Epithelial cell of esophagus (primary cell): Measurements from ENCODE around the gene IL1A.
A peak's percentile ranks its signal among the peaks of the same experiment; 100 is the strongest.

Source experiments
- DNase-seq: peaks from one replicate; pipeline ENCODE4 v3.0.0; 2010; ENCODE audit warnings: low read depth
- H3K4me3 ChIP-seq: 2 replicates; pipeline ENCODE4 v1.5.1; 2011; ENCODE audit warnings: mild to moderate bottlenecking, low read length, control low read depth
- TF ChIP-seq, protein P1 (sequence below): IDR thresholded peaks from 2 replicates; pipeline ENCODE4 v1.5.1; 2011; ENCODE audit warnings: low read depth, mild to moderate bottlenecking, low read length, control low read depth, inconsistent platforms; ENCODE audit not compliant: insufficient read depth; ENCODE audit errors: missing control alignments

Gene IL1A

DNA sequence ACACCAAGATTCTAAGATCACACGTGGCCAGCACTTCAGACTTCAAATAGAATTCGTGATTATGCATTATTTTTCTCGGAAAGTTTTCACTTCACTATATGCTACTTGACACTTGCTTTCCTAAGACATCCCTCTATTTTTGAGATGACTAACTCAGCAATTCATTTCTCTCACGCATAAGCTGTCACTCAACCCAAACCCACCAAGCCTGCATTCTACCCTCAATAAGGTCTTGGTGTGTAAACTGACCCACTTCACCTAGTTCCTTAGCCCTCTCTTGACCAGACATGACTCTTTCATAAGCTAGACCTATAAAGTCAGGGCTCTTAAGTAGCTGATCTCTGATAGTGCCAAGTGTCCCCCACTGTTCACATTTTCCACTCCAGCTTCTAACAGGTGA lies 31.6 kb downstream of the IL1A start:
- TF ChIP-seq, protein P1, sequence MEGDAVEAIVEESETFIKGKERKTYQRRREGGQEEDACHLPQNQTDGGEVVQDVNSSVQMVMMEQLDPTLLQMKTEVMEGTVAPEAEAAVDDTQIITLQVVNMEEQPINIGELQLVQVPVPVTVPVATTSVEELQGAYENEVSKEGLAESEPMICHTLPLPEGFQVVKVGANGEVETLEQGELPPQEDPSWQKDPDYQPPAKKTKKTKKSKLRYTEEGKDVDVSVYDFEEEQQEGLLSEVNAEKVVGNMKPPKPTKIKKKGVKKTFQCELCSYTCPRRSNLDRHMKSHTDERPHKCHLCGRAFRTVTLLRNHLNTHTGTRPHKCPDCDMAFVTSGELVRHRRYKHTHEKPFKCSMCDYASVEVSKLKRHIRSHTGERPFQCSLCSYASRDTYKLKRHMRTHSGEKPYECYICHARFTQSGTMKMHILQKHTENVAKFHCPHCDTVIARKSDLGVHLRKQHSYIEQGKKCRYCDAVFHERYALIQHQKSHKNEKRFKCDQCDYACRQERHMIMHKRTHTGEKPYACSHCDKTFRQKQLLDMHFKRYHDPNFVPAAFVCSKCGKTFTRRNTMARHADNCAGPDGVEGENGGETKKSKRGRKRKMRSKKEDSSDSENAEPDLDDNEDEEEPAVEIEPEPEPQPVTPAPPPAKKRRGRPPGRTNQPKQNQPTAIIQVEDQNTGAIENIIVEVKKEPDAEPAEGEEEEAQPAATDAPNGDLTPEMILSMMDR: no peak
- no peak for DNase-seq

GRCh38 chr2:112751451-112752197 lies 32.7 kb downstream of the IL1A start:
- H3K4me3 ChIP-seq: no peak overlapping the region
- DNase-seq: no peak
- TF ChIP-seq, protein P1: no peak

More for the DNA sequence above, 31.6 kb downstream of the IL1A start:
- no peak overlapping the region for H3K4me3 ChIP-seq

- TF ChIP-seq, protein P1: no peak
These were observed 33.8 kb downstream of the IL1A start for GRCh38 chr2:112750560-112750843.

GRCh38 chr2:112749755-112750559 lies 34.3 kb downstream of the IL1A start:
- peak; percentile 81 for DNase-seq
- no peak overlapping the region for H3K4me3 ChIP-seq
- TF ChIP-seq, protein P1: peak; percentile 99

More at GRCh38 chr2:112750560-112750843, 33.8 kb downstream of the IL1A start:
- no peak overlapping the region for H3K4me3 ChIP-seq
- no peak for DNase-seq

- TF ChIP-seq, protein P1: no peak
- DNase-seq: no peak
These were observed 43.8 kb downstream of the IL1A start for GRCh38 chr2:112740527-112740926.

GRCh38 chr2:112737542-112738232 lies 46.6 kb downstream of the IL1A start:
- DNase-seq: no peak
- TF ChIP-seq, protein P1: no peak
- no peak overlapping the region for H3K4me3 ChIP-seq

More at GRCh38 chr2:112740527-112740926, 43.8 kb downstream of the IL1A start:
- H3K4me3 ChIP-seq: no peak overlapping the region
